T-helper 9 cell (primary cell): ENCODE measurements around the gene ACOT9.
A peak's percentile ranks its signal among the peaks of the same experiment; 100 is the strongest.
"Not testable (repeated sequence)": the region's sequence is repeated elsewhere in the genome, so short reads cannot be mapped to it uniquely, and the experiment has no call there.

Source experiments
- DNase-seq: peaks from one replicate; pipeline ENCODE4 v3.0.0-alpha.2; 2020

Gene ACOT9

GRCh38 chrX:23765449-23765848 lies 22.4 kb upstream of the ACOT9 start:
- no peak for DNase-seq

GRCh38 chrX:23764188-23764984 lies 21.3 kb upstream of the ACOT9 start:
- DNase-seq: no peak

- DNase-seq: no peak
These were observed 16.7 kb upstream of the ACOT9 start for GRCh38 chrX:23759821-23760220.

- DNase-seq: peak; percentile 50
These were observed 13.1 kb upstream of the ACOT9 start for GRCh38 chrX:23756165-23756564.

- no peak for DNase-seq
These were observed 11.6 kb upstream of the ACOT9 start for GRCh38 chrX:23754664-23755063.

GRCh38 chrX:23752740-23753415 lies 9.8 kb upstream of the ACOT9 start:
- DNase-seq: no peak

- DNase-seq: no peak
These were observed 6.5 kb upstream of the ACOT9 start for GRCh38 chrX:23749576-23749975.

- DNase-seq: no peak
These were observed 6.1 kb upstream of the ACOT9 start for GRCh38 chrX:23749129-23749528.

- DNase-seq: no peak
These were observed 2.7 kb upstream of the ACOT9 start for GRCh38 chrX:23745786-23746185.

- DNase-seq: not testable (repeated sequence)
These were observed 521 bp upstream of the ACOT9 start for GRCh38 chrX:23743623-23743971.

- no peak for DNase-seq
These were observed 841 bp downstream of the ACOT9 start for GRCh38 chrX:23742174-23742696.

GRCh38 chrX:23737413-23737812 lies 5.7 kb downstream of the ACOT9 start:
- no peak for DNase-seq

GRCh38 chrX:23736030-23736429 lies 7.0 kb downstream of the ACOT9 start:
- no peak for DNase-seq

GRCh38 chrX:23732704-23733103 lies 10.4 kb downstream of the ACOT9 start:
- DNase-seq: no peak

GRCh38 chrX:23731951-23732350 lies 11.1 kb downstream of the ACOT9 start:
- DNase-seq: no peak

- DNase-seq: no peak
These were observed 13.9 kb downstream of the ACOT9 start for GRCh38 chrX:23729214-23729613.

GRCh38 chrX:23727206-23727605 lies 15.9 kb downstream of the ACOT9 start:
- DNase-seq: no peak

- DNase-seq: no peak
These were observed 16.9 kb downstream of the ACOT9 start for GRCh38 chrX:23726191-23726590.

- DNase-seq: no peak
These were observed 22.9 kb downstream of the ACOT9 start for GRCh38 chrX:23720117-23720677.

- no peak for DNase-seq
These were observed 37.8 kb downstream of the ACOT9 start for GRCh38 chrX:23705235-23705634.

GRCh38 chrX:23704673-23705206 lies 38.3 kb downstream of the ACOT9 start:
- DNase-seq: no peak

GRCh38 chrX:23699636-23700194 lies 43.4 kb downstream of the ACOT9 start:
- no peak for DNase-seq

GRCh38 chrX:23694606-23695005 lies 48.5 kb downstream of the ACOT9 start:
- peak; percentile 23 for DNase-seq
